SW 1271 (cell line): Measurements from ENCODE around the gene SLAMF7.
"Not testable (repeated sequence)": the region's sequence is repeated elsewhere in the genome, so short reads cannot be mapped to it uniquely, and the experiment has no call there.

Experiments
- DNase-seq, 2 experiments: peaks; one replicate each; lab custom pipeline; 2025; lab: John Stamatoyannopoulos, UW

Gene SLAMF7

GRCh38 chr1:160739098-160739511 lies at the start of gene SLAMF7:
SLAMF7 (plus strand) TSS chr1:160739247; CDS start chr1:160739302, 55 bp downstream.
- no peak for DNase-seq

- not testable (repeated sequence) for DNase-seq
These were observed 46.7 kb upstream of the SLAMF7 start for GRCh38 chr1:160692390-160692789.

GRCh38 chr1:160702100-160702499 lies 36.9 kb upstream of the SLAMF7 start:
- no peak for DNase-seq

- DNase-seq, result no peak
These were observed 34.8 kb upstream of the SLAMF7 start for GRCh38 chr1:160704250-160704649.

GRCh38 chr1:160705212-160705621 lies 33.8 kb upstream of the SLAMF7 start:
- not testable (repeated sequence) for DNase-seq

- DNase-seq, result no peak
These were observed 33.3 kb upstream of the SLAMF7 start for GRCh38 chr1:160705742-160706141.

- no peak for DNase-seq
These were observed 32.4 kb upstream of the SLAMF7 start for GRCh38 chr1:160706526-160707235.

GRCh38 chr1:160707236-160708064 lies 31.6 kb upstream of the SLAMF7 start:
- no peak for DNase-seq

- no peak for DNase-seq
These were observed 30.9 kb upstream of the SLAMF7 start for GRCh38 chr1:160708118-160708517.

GRCh38 chr1:160708801-160709200 lies 30.2 kb upstream of the SLAMF7 start:
- DNase-seq, result no peak

- DNase-seq, result no peak
These were observed 29.3 kb upstream of the SLAMF7 start for GRCh38 chr1:160709715-160710114.

GRCh38 chr1:160710517-160711252 lies 28.4 kb upstream of the SLAMF7 start:
- no peak for DNase-seq

GRCh38 chr1:160711276-160711601 lies 27.8 kb upstream of the SLAMF7 start:
- no peak for DNase-seq

- DNase-seq, result no peak
These were observed 27.3 kb upstream of the SLAMF7 start, which contains the start of gene CD48 for GRCh38 chr1:160711602-160712311. CD48 (minus strand) TSS chr1:160711822; CDS start chr1:160711763, 59 bp downstream.

GRCh38 chr1:160712525-160713080 lies 26.4 kb upstream of the SLAMF7 start:
- not testable (repeated sequence) for DNase-seq

- no peak for DNase-seq
These were observed 25.9 kb upstream of the SLAMF7 start for GRCh38 chr1:160713161-160713560.

- DNase-seq, result not testable (repeated sequence)
These were observed 24.9 kb upstream of the SLAMF7 start for GRCh38 chr1:160714034-160714648.

GRCh38 chr1:160716013-160716412 lies 23.0 kb upstream of the SLAMF7 start:
- DNase-seq, result no peak

GRCh38 chr1:160717306-160717705 lies 21.7 kb upstream of the SLAMF7 start:
- DNase-seq, result no peak

- DNase-seq, result no peak
These were observed 20.8 kb upstream of the SLAMF7 start for GRCh38 chr1:160718210-160718609.
